ENCODE measurements around the gene NDUFS8. TPM values are rescaled to one million over a fixed set of nuclear protein-coding genes. Genes with fewer than 3 reads are reported as not detected.

NDUFS8 gene
- total and polyA plus RNA-seq, 10 of the 15 experiments (the other 5 are each of a cell fraction or from before 2014, with no cell fraction given) = 17.6 to 308 (median 120) TPM

DNA sequence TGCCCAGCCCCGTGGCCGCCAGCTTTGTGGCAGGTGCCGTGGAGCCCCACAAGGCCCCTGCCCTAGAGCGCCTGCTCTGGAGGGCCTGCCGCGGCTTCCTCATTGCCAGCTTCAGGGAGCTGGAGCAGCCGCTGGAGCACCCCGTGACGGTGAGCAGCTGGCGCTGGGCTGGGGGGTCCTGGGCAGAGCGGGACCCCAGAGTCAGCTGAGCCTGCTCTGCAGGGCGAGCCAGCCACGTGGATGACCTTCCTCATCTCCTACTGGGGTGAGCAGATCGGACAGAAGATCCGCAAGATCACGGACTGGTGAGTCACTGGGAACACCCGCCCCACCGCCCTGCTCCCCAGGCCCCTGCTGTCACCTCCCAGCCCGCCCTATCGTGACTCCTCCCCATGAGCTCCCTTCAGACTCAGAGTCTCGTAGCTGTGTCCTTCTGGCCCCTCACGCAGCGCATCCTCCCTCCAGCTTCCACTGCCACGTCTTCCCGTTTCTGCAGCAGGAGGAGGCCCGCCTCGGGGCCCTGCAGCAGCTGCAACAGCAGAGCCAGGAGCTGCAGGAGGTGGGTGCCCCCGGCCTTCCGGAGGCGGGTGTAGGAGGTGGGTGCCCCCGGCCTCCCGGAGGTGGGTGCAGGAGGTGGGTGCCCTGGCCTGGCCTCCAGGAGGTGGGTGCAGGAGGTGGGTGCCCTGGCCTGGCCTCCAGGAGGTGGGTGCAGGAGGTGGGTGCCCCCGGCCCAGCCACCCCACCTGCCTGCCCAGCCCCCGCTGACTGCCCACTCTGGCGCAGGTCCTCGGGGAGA is 13.1 kb downstream of the NDUFS8 start:
- DNase-seq (ENCODE audit: low read depth, low spot score) = no peak
- no peak for FAIRE-seq
- Histone ChIP-seq H3K27me3 (replicated peaks in 1 of 2; ENCODE audit: control insufficient read depth in 2 of 2, insufficient read depth in 2 of 2, low read length in 1 of 2) (no peaks in the 10 kb centered on the region), H3K4me3 (no peak overlapping the region), H3K9ac (ENCODE audit: control insufficient read depth, insufficient read depth, low read length) (no peak overlapping the region), H4K20me1 (ENCODE audit: control insufficient read depth, insufficient read depth) (no peaks in the 10 kb centered on the region; the same call in 1 of the 2 replicates), H3K9me3 (replicated peaks; ENCODE audit: control insufficient read depth, insufficient read depth, low read length) (no peaks in the 10 kb centered on the region), H3K27ac (ENCODE audit: control insufficient read depth, insufficient read depth) (no peak overlapping the region), H3K79me2 (ENCODE audit: control insufficient read depth, insufficient read depth, low read length) (peaks cover 43% of the 10 kb centered on the region), H3K36me3 (ENCODE audit: control insufficient read depth in 2 of 2, insufficient read depth in 2 of 2, low read length in 1 of 2) (peaks cover 5 to 28% of the 10 kb centered on the region in 2 experiments; a peak in 3 of 4 replicates), H2AFZ (ENCODE audit: control insufficient read depth, low read depth, low read length) (no peak overlapping the region), H3K4me1 (ENCODE audit: control insufficient read depth, insufficient read depth, low read length) (peaks cover 7% of the 10 kb centered on the region), H3K4me2 (ENCODE audit: control insufficient read depth, insufficient read depth) (no peak overlapping the region)
- POLR2A ChIA-PET = no interaction called here
- WGBS (ENCODE audit: insufficient coverage, insufficient replicate concordance, low lambda C conversion rate, missing lambda C conversion rate) = 95% methylated on average over 34 of the region's 36 CpGs
- RAD21 ChIA-PET (ENCODE audit: unreplicated experiment) = no interaction called here
- no peak for TF ChIP-seq ZBTB40 (IDR thresholded peaks at IDR 0.05; ENCODE audit: borderline replicate concordance)
- no peak for TF ChIP-seq NBN (IDR thresholded peaks at IDR 0.05)
- TF ChIP-seq EZH2 (IDR thresholded peaks at IDR 0.05; ENCODE audit: borderline replicate concordance, control insufficient read depth, low read depth, low read length) = no peak
- in situ Hi-C loops (cut with MboI) (no loop called here), intact Hi-C loops (cut with micrococcal nuclease; ENCODE audit: unreplicated experiment) (no loop called here)
- BruUV-seq (replicated peaks) = no TSS peak
- SMC1A ChIA-PET (ENCODE audit: uncharacterized antibody, unreplicated experiment) = no interaction called here
- CTCF ChIA-PET = no interaction called here
- no peak for ATAC-seq

Measured in GM12878 (cell line).